B cell (primary cell): ENCODE results near the gene FXYD4. TPM values are rescaled to one million over a fixed set of nuclear protein-coding genes. Genes with fewer than 3 reads are reported as not detected.

ENCODE experiments used
- ATAC-seq: fragments of 200-7000 bp; cut with Tn5 transposase; one replicate; pipeline ENCODE4 v1.10.0; 2021; ENCODE audit warnings: low read depth, mild to moderate bottlenecking, moderate number of reproducible peaks, moderate library complexity
- CTCF ChIA-PET: fragments of 350-600 bp; sonication (Branson Sonifier 250); formaldehyde crosslinking; loops from one replicate; lab custom pipeline; 2021; ENCODE audit warnings: antibody characterized with exemption, inconsistent platforms; lab: Charles Lee
- POLR2A ChIA-PET: fragments of 350-600 bp; sonication (Branson Sonifier 250); formaldehyde crosslinking; loops from one replicate; lab custom pipeline; 2021; ENCODE audit warnings: antibody characterized with exemption; lab: Charles Lee
- DNase-seq: peaks from one replicate; pipeline ENCODE4 v3.0.0; 2013
- H2AFZ ChIP-seq: 2 replicates; pipeline ENCODE4 v1.6.1; 2012; ENCODE audit warnings: mild to moderate bottlenecking, low read depth, low read length; ENCODE audit not compliant: insufficient read depth, poor library complexity, severe bottlenecking
- H3K27ac ChIP-seq, 2 donors: 1 replicate in 1 of 2; 2 replicates in 1 of 2; pipeline ENCODE4 v1.5.1; 2012 to 2013; ENCODE audit warnings: low read length in 2 of 2, mild to moderate bottlenecking in 2 of 2, moderate library complexity in 1 of 2
- H3K27me3 ChIP-seq, 4 experiments: fragments of 200-600 bp in 1 of 4; sonication (generic) in 1 of 4; replicated peaks in 1 of 4; 1 replicate in 2 of 4; 2 replicates in 2 of 4; pipeline versions ENCODE4 v1.6.1 to v1.7.0; 2013 to 2016; ENCODE audit warnings: low read length in 3 of 4, mild to moderate bottlenecking in 2 of 4, mixed read lengths in 1 of 4, moderate library complexity in 1 of 4; ENCODE audit not compliant: insufficient read depth in 4 of 4, control insufficient read depth in 3 of 4; ENCODE audit errors: control extremely low read depth in 1 of 4
- H3K36me3 ChIP-seq, 2 experiments: replicated peaks in 1 of 2; 1 replicate in 1 of 2; 2 replicates in 1 of 2; pipeline versions ENCODE4 v1.6.1 to v1.7.1; 2013; ENCODE audit warnings: low read length in 1 of 2; ENCODE audit not compliant: insufficient read depth in 2 of 2, control insufficient read depth in 1 of 2; ENCODE audit errors: control extremely low read depth in 1 of 2, extremely low read depth in 1 of 2
- H3K4me1 ChIP-seq, 2 donors: fragments of 200-600 bp in 1 of 2; sonication (generic) in 1 of 2; 1 replicate in 1 of 2; 2 replicates in 1 of 2; pipeline versions ENCODE4 v1.5.1 to v1.6.1; 2013 to 2017; ENCODE audit warnings: low read length in 2 of 2; ENCODE audit not compliant: control insufficient read depth in 2 of 2, insufficient read depth in 2 of 2
- H3K4me2 ChIP-seq: replicated peaks from 2 replicates; pipeline ENCODE3; 2012; ENCODE audit warnings: mild to moderate bottlenecking, low read depth, low read length; ENCODE audit not compliant: poor library complexity, severe bottlenecking
- H3K4me3 ChIP-seq, 5 experiments: fragments of 200-600 bp in 1 of 5; sonication (generic) in 1 of 5; 1 replicate in 3 of 5; 2 replicates in 2 of 5; pipeline versions ENCODE4 v1.5.1 to v1.7.0; 2011 to 2016; ENCODE audit warnings: low read length in 4 of 5, mild to moderate bottlenecking in 4 of 5, low read depth in 2 of 5, control low read depth in 1 of 5, moderate library complexity in 1 of 5; ENCODE audit not compliant: insufficient read depth in 1 of 5; ENCODE audit errors: control extremely low read depth in 1 of 5, extremely low read depth in 1 of 5
- H3K79me2 ChIP-seq: fragments of 200-600 bp; sonication (generic); one replicate; pipeline ENCODE4 v1.6.0; 2016; ENCODE audit warnings: low read length; ENCODE audit not compliant: control insufficient read depth, insufficient read depth
- H3K9ac ChIP-seq: fragments of 200-600 bp; sonication (generic); 2 replicates; pipeline ENCODE4 v1.6.1; 2017; ENCODE audit warnings: mild to moderate bottlenecking, low read length, moderate library complexity
- H3K9me3 ChIP-seq, 3 donors: one replicate each; pipeline versions ENCODE4 v1.6.1 to v1.7.1; 2013; ENCODE audit warnings: low read length in 2 of 3; ENCODE audit not compliant: control insufficient read depth in 2 of 3, insufficient read depth in 1 of 3; ENCODE audit errors: control extremely low read depth in 1 of 3
- H4K20me1 ChIP-seq: 2 replicates; pipeline ENCODE4 v1.6.0; 2012; ENCODE audit warnings: mild to moderate bottlenecking, low read length; ENCODE audit not compliant: insufficient read depth, control insufficient read depth, poor library complexity, severe bottlenecking
- H3K27ac Mint-ChIP-seq: one replicate; pipeline ENCODE4 v1.8.0; 2021; ENCODE audit warnings: mixed read lengths
- H3K27me3 Mint-ChIP-seq: one replicate; pipeline ENCODE4 v1.8.0; 2021; ENCODE audit warnings: mixed read lengths
- H3K4me1 Mint-ChIP-seq: one replicate; pipeline ENCODE4 v1.8.0; 2021; ENCODE audit warnings: mixed read lengths
- H3K4me3 Mint-ChIP-seq: one replicate; pipeline ENCODE4 v1.8.0; 2021; ENCODE audit warnings: mixed read lengths
- H3K9me3 Mint-ChIP-seq: one replicate; pipeline ENCODE4 v1.8.0; 2022; ENCODE audit warnings: mixed read lengths; ENCODE audit not compliant: insufficient read depth
- EZH2 ChIP-seq: IDR thresholded peaks from 2 replicates; pipeline ENCODE4 v1.6.1; 2012; ENCODE audit warnings: borderline replicate concordance, low read depth, mild to moderate bottlenecking, moderate library complexity, low read length; ENCODE audit not compliant: insufficient read depth, poor library complexity, severe bottlenecking
- WGBS: methylation state at CpG from one replicate; pipeline ENCODE4 v1.1.5; 2013; ENCODE audit warnings: missing lambda C conversion rate; ENCODE audit not compliant: insufficient coverage; 5-methylcytosine and 5-hydroxymethylcytosine counted together
- intact Hi-C: fragments of 100-400 bp; cut with micrococcal nuclease; formaldehyde crosslinking; loops from one replicate; pipeline ENCODE4 v1.10.0; 2022
- polyA plus RNA-seq: library from polyadenylated mRNA; depleted of rRNA; stranded (reverse); fragments of >200 nt; gene quantifications from 2 replicates; pipeline ENCODE4 v1.2.3, GENCODE V29; 2012
- total RNA-seq, 2 donors: library from RNA; stranded (reverse); fragments of 120-200 nt in 1 of 2; gene quantifications; 1 replicate in 1 of 2; 2 replicates in 1 of 2; pipeline versions ENCODE4 v1.2.3 to v1.2.4, GENCODE V29; 2013 to 2022
- TF ChIP-seq, protein P1 (sequence below): fragments of 200-600 bp; IDR thresholded peaks from one replicate; pipeline ENCODE4 v1.8.0; 2022; ENCODE audit warnings: antibody characterized with exemption, mild to moderate bottlenecking

Gene FXYD4
- total and polyA plus RNA-seq, 2 donors (not counting 1 experiment from before 2014, with no cell fraction given): not detected

DNA sequence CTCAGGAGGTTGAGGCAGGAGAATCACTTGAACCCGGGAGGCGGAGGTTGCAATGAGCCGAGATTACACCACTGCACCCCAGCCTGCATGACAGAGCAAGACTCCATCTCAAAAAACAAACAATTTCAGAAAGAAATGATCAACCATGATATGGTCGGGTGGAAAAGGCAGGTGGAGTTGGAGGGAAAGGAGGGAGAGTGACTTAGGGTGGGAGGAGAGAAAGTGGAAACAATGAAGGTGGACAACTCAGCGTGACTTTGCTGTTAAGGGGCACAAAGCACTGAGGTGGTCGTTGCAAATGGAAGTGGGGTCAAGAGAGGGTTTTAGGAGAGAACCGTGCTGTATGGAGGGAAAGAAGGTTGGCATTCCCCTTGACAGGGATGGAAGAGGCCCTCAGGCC is 30.0 kb upstream of the FXYD4 start:
- 93% methylated on average over 3 of the region's 7 CpGs for WGBS
- Histone ChIP-seq H3K9ac (no peak overlapping the region), H3K27me3 (peaks cover 0 to 5% (median 0%) of the 10 kb centered on the region in 4 experiments), H3K27ac (no peak overlapping the region), H3K9me3 (no peaks in the 10 kb centered on the region), H3K79me2 (no peaks in the 10 kb centered on the region), H3K4me2 (no peak overlapping the region), H4K20me1 (no peaks in the 10 kb centered on the region), H2AFZ (no peak overlapping the region), H3K4me3 (no peak overlapping the region), H3K4me1 (no peaks in the 10 kb centered on the region), H3K36me3 (no peaks in the 10 kb centered on the region)
- Mint-ChIP-seq H3K4me3 (no peak overlapping the region), H3K27me3 (peaks cover 26% of the 10 kb centered on the region), H3K4me1 (no peaks in the 10 kb centered on the region), H3K9me3 (no peaks in the 10 kb centered on the region), H3K27ac (no peak overlapping the region)
- intact Hi-C loops: no loop called here
- POLR2A ChIA-PET: no interaction called here
- TF ChIP-seq EZH2: no peak
- TF ChIP-seq, protein P1, sequence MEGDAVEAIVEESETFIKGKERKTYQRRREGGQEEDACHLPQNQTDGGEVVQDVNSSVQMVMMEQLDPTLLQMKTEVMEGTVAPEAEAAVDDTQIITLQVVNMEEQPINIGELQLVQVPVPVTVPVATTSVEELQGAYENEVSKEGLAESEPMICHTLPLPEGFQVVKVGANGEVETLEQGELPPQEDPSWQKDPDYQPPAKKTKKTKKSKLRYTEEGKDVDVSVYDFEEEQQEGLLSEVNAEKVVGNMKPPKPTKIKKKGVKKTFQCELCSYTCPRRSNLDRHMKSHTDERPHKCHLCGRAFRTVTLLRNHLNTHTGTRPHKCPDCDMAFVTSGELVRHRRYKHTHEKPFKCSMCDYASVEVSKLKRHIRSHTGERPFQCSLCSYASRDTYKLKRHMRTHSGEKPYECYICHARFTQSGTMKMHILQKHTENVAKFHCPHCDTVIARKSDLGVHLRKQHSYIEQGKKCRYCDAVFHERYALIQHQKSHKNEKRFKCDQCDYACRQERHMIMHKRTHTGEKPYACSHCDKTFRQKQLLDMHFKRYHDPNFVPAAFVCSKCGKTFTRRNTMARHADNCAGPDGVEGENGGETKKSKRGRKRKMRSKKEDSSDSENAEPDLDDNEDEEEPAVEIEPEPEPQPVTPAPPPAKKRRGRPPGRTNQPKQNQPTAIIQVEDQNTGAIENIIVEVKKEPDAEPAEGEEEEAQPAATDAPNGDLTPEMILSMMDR: no peak
- CTCF ChIA-PET: no interaction called here
- ATAC-seq (no peak), DNase-seq (no peak)

DNA sequence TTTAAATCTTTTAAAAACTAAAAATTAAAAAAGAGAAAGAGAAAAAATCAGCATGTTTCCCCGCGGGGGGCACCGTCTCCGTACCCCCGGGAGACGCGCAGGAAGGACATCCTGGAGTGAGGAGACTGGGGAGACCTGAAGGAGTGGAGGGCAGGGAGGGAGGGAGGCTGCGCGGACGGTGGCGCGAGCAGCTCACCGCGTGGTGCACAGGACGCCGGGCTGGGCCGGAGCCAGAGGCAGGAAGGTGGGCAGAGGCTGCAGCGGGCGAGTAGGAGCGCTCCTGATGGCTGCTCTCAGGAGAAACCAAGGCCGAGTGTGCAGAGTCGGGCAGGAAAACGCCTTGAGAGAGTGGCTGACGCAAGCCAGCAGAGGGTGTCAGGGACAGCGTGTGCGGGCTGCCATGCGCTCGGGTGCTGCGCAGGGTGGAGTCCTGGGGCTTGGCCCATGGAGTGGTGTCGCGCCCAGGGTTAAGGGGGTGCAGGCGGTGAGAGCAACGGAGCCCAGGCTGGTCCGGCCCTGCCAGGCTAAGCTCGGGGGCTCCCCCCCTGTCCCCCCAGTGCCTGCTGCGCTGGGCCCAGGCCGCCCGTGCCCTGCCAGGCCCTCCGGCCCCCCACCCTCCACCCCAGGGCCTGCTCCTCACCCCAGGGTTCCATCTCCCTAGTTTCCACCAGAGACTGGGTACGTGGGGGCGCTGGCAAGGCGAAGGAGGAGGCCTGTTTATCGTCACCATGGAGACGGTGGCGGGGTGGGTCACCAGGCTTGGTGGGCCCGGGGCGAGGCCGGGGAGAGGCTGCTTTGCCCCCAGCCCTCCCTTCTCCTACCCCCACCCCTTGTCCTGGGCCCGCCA is 28.9 kb upstream of the FXYD4 start:
- Mint-ChIP-seq H3K4me3 (no peak overlapping the region), H3K27ac (no peak overlapping the region), H3K9me3 (no peaks in the 10 kb centered on the region), H3K27me3 (peaks cover 22% of the 10 kb centered on the region), H3K4me1 (no peaks in the 10 kb centered on the region)
- no peak for DNase-seq
- H4K20me1 ChIP-seq: no peaks in the 10 kb centered on the region
- 95% methylated on average over 44 of the region's 49 CpGs for WGBS
- H3K4me1 ChIP-seq: no peaks in the 10 kb centered on the region
- H3K4me3 ChIP-seq: no peak overlapping the region
- no peak overlapping the region for H3K4me2 ChIP-seq
- ChIA-PET POLR2A (no interaction called here), CTCF (no interaction called here)
- no peaks in the 10 kb centered on the region for H3K36me3 ChIP-seq
- intact Hi-C loops: no loop called here
- no peaks in the 10 kb centered on the region for H3K79me2 ChIP-seq
- ATAC-seq: no peak
- no peak for TF ChIP-seq EZH2
- TF ChIP-seq, protein P1: no peak
- no peak overlapping the region for H2AFZ ChIP-seq
- no peak overlapping the region for H3K27ac ChIP-seq
- H3K9me3 ChIP-seq: no peaks in the 10 kb centered on the region
- H3K27me3 ChIP-seq: peaks cover 0 to 3% (median 0%) of the 10 kb centered on the region in 4 experiments
- no peak overlapping the region for H3K9ac ChIP-seq
